ENCODE data around the gene GC.
A peak's percentile ranks its signal among the peaks of the same experiment; 100 is the strongest.
"Not testable (repeated sequence)": the region's sequence is repeated elsewhere in the genome, so short reads cannot be mapped to it uniquely, and the experiment has no call there.

GC gene

DNA sequence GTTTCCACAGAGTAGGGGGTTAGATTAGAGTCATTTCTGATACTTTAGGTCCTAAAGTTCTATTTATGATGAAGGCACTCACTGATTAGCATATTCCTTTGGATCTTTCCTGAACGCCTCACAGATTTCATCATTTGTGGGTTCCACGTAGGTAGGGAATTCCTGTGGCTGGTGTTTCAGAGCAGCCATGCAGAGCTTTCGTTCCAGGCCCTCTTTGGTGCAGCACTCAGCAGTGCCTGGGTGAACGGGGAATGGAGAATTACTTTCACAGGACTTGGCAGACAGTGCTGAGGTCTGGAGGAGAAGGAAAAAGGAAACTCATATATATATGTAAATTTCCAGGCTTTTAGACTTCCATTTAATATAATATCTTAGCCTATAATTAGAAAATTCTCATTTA is 18.5 kb downstream of the GC start:
- DNase-seq: no peak

DNA sequence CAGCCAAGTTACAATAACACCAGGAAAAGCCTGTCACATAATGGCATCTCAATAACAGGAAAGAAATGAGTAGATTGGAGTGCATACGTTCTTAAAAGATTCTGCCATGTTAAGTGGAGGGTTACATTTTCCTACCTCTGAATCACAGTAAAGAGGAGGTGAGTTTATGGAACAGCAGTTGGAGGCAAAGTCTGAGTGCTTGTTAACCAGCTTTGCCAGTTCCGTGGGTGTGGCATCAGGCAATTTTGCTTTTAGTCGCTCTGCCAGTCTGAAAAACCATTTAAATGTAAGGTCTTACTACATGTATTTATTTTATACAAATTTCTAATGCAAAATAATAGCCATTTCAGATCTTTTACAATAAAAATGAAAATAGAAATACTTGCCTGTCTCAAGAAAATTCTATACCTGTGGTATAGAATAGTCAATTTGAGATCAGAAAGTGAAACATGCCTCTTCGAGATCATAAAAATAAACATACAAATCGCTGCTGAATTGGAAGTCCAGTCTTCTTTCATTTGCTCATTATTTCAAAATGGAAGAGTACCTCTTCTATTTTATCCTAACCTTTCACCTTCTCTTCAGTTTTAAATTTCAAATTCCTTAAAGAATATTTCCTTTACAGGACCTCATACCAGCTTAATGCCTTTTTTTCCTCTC is 31.4 kb downstream of the GC start:
- DNase-seq: no peak

DNA sequence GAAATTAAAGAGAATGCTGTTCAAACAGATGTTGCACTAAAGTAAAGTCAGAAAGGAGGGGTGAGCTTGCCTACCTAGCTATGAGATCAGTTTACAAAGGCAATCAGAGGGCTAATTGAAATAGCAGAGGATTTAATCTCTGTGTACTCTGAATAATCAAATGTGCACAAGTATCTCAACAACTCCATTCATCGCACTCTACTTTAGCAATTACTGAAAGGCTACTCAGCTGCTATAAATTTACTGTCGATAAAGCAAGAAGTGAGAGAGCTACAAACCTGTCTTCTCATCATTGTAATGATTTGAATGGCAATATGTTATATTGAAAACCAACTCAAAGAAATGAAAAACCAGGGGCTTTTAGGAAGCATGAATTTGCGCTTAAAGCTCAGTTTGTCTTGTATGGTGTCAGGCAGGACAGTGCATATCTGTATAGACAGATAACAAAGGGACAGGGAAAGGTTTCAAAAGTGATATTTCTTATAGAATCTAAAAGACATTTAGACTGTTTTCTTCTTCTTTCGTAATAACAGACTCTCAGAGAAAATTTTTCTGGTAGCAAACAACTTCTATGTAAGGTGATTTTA is 34.8 kb downstream of the GC start:
- DNase-seq: no peak

DNA sequence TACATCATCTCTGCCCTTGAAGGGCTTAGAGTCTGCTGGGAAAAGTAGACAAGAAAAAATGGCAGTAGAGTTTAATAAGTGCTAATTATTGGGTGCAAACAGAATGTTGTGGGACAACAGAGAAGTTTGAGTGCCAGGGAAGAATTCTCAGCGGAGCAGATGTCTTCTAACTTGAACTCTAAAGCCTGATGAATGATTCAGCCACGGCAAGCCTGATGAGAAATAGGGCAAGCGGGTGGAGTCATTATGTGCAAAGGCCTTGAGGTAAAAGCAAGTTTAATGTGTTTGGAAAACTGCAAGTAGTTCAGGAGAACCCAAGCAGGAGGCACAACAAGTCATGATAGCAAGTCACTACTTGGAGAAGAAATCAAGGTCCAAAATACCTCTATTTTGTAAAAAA is 37.5 kb downstream of the GC start:
- no peak for DNase-seq

DNA sequence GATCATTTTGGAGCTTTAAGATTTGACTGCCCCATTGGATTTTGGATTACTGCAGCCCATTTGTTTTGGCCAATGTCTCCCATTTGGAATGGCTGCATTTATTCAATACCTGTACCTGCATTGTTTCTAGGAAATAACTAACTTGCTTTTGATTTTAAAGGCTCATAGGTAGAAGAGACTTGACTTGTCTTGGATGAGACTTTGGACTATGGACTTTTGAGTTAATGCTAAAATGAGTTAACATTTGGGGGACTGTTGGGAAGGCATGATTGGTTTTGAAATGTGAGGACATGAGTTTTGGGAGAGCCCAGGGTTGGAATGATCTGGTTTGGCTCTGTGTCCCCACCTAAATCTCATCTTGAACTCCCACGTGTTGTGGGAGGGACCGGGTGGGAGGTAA is 45.1 kb downstream of the GC start:
- not testable (repeated sequence) for DNase-seq

DNA sequence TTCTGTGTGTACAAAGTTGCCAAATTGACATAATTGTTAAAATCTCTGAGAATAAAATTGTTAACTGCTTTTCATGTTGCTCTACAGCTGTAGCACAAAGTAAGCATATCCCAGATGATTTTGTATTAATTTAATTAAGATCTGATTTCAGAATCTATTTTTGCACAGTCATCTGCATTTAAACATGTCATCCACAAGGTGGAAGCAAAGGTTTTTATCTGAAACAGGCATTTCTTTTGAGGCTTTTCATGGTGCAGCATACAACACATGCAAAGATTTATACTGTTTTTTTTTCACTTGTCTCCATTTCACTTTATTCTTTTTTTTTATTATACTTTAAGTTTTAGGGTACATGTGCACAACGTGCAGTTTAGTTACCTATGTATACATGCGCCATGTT is 51.2 kb downstream of the GC start:
- DNase-seq: no peak

DNA sequence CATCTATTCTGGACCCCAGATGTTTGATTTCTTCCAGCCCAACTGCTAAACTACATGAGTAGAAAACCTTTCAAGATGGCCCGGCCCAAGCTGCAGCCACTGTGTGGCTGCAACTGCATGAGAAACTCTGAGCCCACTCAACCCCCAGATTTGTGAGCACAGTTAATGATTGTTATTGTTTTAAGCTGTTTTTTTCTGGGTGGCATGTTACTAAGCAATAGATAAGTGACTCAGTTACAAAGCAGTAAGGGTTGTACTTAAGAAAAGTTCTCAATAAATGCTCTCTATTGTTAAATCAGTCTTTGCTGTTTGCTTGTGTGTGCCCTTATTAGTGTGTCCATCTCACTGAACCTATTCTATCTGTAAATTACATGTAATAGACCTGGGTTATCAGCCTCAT is 51.8 kb downstream of the GC start:
- no peak for DNase-seq

DNA sequence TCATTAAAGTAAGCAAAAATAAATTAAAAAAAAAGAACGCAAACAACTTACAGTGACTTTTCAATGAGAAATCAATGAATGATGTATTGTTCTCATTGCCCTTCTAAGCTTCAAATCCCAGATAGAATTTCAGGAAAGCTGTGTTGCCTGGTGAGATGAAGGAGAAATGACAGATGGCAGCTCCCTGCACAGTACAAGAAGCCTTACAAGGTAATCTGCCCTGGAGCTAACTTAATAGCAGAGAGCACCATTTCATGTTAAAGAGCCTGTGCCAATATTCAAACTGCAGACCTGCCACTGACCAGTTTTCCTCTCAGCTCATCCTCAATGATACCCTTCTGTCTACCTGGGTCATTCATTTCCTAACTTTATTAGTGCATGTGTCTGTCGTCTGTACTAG is 54.0 kb downstream of the GC start:
- DNase-seq: no peak

DNA sequence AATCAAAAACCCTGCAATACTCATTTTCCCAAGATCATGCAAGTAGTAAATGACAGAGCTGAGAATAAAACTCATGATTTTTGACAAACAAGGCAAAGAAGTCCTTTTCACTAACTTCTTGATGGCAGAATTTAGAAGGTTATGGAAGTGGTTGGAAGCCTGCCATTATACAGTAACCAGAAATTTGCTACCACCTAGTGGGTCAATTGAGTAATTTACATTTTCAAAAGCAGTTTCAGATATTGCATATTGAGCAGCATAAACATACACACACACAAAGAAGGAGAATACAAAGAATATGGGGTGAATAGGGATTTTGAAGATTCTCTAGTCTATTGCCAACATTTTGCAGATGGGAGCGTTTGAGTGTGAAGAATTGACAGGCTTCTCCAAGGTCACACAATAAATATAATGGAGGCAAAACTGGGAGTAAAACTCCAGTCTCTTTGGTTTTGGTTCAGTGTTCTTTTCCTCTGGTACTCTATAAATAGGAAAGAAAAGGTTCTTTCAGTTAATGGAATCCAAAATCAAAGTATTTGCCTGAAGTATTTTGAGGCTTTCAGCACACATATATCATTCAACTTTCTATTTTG is 70.2 kb downstream of the GC start:
- DNase-seq: peak; percentile 41

DNA sequence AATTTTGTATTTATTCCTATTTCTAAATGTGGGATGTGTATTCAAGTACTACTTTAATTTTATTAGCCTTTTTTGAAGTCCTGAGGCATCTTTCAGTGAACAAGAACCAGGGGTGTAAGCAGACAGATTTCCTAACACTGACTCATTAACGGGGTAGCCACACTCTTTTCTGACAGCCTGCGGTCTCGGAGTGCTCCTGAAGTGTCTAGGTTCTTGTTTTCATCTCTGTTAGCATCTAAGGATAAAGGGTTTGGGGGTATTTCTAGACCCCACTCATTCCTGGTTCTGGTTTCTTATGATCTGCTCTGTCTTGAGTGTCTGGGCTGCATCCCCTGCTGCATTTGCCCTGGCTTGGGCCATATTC is 71.9 kb downstream of the GC start:
- no peak for DNase-seq

DNA sequence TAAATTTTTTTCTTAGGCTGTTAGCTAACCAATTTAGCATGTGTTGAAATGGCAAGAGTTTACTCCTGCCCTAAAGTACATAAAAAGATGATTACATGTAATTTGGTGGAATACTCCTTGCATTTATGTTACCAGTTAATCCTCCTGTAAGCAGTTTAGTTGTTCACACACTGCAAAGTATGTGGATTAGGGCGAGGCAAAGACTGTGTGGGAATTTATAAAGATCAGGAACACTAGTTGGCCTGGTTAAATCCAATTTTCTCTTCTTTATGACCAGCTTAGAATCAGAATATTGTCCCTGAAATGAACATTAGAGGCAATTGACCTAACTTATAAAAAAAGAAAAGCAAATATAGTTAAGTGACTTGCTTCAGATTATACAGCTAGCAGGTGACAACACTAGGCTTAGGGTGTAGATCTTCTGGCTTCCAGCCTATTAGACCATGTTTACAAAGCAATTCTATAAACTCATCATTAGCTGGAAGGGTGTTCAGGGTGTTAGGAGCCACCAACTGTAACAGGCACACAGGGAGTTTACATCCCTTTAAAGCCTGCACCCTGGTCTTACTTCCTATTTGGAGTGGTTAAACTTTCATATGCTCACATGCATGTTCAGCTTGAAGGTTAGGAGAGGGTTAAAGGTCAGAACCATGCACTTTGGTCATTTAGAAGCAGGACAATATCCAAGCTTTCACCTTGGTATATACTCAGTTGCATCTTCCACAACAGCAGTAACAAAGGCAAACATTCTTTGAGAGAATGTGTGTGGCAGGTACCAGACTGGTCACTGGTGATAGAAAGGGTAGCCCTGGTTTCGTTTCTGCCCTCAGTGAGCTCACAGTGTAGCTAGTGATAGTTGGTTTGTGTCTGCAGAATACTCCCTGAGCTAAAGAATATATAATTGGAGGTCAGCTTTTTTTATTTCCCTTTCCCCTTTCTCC is 72.6 kb downstream of the GC start:
- DNase-seq: no peak

DNA sequence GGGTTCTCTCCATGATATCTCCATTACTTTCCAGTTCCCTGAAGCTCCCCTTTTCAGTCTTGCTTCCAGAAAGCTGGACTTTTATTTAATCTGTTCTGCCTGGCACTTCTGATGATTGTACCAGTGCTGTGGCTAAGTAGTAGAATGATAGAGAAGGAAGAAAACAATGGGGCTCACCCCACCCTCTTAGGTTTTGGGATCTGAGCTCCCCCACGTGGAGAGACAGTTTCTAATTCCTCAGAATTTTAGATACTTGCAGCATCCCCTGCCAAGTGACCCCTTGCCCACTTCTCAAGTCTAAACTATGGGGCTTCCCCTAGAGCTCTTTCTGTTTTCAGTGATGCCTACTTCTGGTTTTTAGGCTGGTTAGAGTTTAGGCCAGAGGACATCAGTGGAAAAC is 73.9 kb downstream of the GC start:
- no peak for DNase-seq

DNA sequence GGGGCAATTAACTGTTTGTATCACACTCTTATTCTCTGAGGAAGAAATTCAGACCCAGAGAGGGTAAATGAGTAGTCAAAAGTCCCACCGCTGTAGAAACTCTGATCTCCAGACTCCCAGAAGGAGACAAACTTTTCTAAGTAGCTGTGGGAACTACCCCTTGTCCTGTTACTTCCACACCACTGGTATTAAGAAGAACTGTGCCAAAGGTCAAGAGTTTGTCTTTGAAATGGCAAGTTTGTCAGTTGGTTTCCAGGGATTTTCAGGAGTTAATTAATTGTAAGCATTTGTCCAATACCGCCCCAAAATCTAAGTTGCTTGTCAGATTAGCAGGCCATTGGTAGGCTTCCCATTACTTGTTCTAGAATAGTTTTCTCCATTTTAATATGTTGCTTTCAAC is 85.7 kb downstream of the GC start:
- DNase-seq: no peak

DNA sequence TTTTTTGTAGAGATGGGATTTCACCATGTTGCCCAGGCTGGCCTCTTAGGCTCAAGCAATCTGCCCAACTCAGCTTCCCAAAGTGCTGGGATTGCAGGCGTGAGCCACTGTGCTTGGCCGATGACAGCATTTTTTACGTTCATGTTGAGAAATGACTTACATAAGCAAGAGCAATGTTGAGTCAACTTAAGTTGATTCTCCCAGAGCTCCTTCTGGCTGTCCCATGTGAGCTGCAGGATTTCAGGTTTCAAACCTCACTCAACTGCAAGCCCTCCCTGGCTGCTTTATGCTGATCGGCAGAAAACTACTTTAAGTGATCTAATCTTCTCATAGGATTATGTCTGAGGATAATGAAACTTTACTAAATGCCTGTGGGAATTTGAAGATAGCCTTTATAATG is 86.8 kb downstream of the GC start:
- no peak for DNase-seq

DNA sequence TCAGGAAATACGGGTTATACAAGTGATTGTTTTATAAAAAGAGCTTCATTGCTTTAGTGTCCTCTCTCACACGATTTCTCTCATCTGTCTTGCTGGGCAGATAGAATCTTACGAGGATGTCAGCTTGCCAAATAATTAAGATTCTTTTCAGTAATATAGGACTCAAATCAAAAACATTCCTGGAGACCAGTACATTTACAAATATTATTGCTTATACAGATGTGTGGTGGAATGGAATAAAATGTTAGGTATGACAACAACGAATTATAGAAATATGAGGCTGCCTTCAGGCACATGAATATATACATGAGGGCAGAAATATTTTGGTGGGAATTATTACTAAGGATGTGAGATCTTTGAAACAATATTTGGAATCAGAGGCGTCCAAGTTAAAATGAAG is 88.9 kb downstream of the GC start:
- DNase-seq: no peak

DNA sequence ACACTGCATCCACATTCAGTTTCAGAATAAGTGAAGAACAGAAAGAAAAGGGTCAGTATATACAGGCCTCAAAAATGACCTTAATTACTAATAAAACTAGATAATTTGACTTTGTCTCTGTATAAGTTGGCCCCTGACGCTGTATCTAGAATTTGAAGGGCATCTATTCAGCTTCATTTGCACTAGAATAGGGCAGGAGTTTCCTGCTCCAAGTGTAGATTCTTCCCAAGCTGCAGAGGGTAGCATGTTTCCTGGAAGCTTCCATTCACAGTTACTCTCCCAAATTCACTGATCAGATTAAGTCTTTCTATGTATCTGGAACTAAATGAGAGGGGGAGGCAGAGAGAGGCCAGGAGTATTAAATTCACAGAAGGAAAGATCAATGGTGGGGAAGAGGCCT is 90.9 kb downstream of the GC start:
- DNase-seq: no peak

DNA sequence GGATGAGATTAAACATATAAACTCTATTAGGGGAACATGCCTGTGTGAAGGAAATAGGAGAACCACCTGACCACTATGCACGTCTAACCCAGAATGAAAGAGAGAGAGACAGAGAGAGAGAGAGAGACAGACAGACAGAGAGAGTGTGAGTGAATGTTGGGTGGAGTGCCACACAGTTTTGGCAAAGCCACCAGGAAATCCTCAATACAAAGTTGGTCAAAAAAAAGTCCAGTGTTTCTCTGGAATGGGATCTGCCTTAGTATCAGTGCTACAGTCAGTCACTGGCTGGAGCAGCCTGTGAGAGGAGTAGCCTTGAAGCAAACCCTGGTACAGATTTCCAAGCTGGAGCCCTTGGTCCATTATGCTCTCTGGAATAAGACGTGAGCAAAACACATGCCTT is 91.7 kb downstream of the GC start:
- DNase-seq: no peak
